ENCODE results near the gene EVPL. TPM values are rescaled to one million over a fixed set of nuclear protein-coding genes. Genes with fewer than 3 reads are reported as not detected.
A peak's percentile ranks its signal among the peaks of the same experiment; 100 is the strongest.

EVPL gene
- total and polyA plus RNA-seq, 7 donors = 2.9 to 23.5 (median 6.4) TPM

GRCh38 chr17:76017481-76018339 lies 9.4 kb downstream of the EVPL start:
- H3K27me3 ChIP-seq = no peaks in the 10 kb centered on the region
- no peak for TF ChIP-seq CTCF (IDR thresholded peaks at IDR 0.05)
- no peak for TF ChIP-seq EP300 (IDR thresholded peaks at IDR 0.05)
- WGBS, 2 donors = 93% methylated on average over 21 of the region's 21 CpGs
- peaks cover 0 to 16% (median 9%) of the 10 kb centered on the region in 4 donors for H3K4me1 ChIP-seq
- no peak overlapping the region for H3K27ac ChIP-seq
- H3K36me3 ChIP-seq = no peaks in the 10 kb centered on the region
- no peak overlapping the region for H3K4me3 ChIP-seq
- intact Hi-C loops (cut with DNase I) = no loop called here
- no peak for DNase-seq
- H3K9me3 ChIP-seq = no peaks in the 10 kb centered on the region

- H3K4me3 ChIP-seq = no peak overlapping the region
- H3K9me3 ChIP-seq = no peaks in the 10 kb centered on the region
- TF ChIP-seq POLR2AphosphoS5 (IDR thresholded peaks at IDR 0.05) (no peak), POLR2A (IDR thresholded peaks at IDR 0.05) (no peak), CTCF (IDR thresholded peaks at IDR 0.05) (no peak), EP300 (IDR thresholded peaks at IDR 0.05) (no peak)
- no peaks in the 10 kb centered on the region for H3K36me3 ChIP-seq
- DNase-seq = no peak
- intact Hi-C loops (cut with DNase I) = loop anchor here (2.0 kb wide), 1 partner anchor 58 kb away; the partner anchor contains the start of gene SRP68
- H3K27me3 ChIP-seq = no peaks in the 10 kb centered on the region
- H3K4me1 ChIP-seq = peaks cover 0 to 16% (median 9%) of the 10 kb centered on the region in 4 donors
- no peak overlapping the region for H3K27ac ChIP-seq
- 88% methylated on average over 26 of the region's 26 CpGs for WGBS, 2 donors
Observed at GRCh38 chr17:76014925-76015261, 12.2 kb downstream of the EVPL start.

- WGBS, 2 donors = 21 to 31% methylated on average over 19 of the region's 19 CpGs
- intact Hi-C loops (cut with DNase I) = loop anchor here (2.0 kb wide), 1 partner anchor 58 kb away; the partner anchor contains the start of gene SRP68
- Histone ChIP-seq H3K4me3 (no peak overlapping the region), H3K9me3 (no peaks in the 10 kb centered on the region), H3K4me1 (peaks cover 0 to 16% (median 9%) of the 10 kb centered on the region in 4 donors), H3K36me3 (no peaks in the 10 kb centered on the region), H3K27ac (peak overlapping the region in 1 of 4 donors; percentile 6), H3K27me3 (no peaks in the 10 kb centered on the region)
- DNase-seq = peak; percentile 87
- no peak for TF ChIP-seq POLR2A (IDR thresholded peaks at IDR 0.05)
- TF ChIP-seq POLR2AphosphoS5 (IDR thresholded peaks at IDR 0.05) = no peak
- TF ChIP-seq EP300 (IDR thresholded peaks at IDR 0.05) = no peak
- TF ChIP-seq CTCF (IDR thresholded peaks at IDR 0.05) = peak; percentile 83 to 97 (median 91)
Observed at GRCh38 chr17:76014100-76014924, 12.8 kb downstream of the EVPL start.

GRCh38 chr17:76013377-76013932 lies 13.7 kb downstream of the EVPL start:
- no peaks in the 10 kb centered on the region for H3K9me3 ChIP-seq
- DNase-seq = no peak
- no peak overlapping the region for H3K4me3 ChIP-seq
- no peaks in the 10 kb centered on the region for H3K27me3 ChIP-seq
- H3K36me3 ChIP-seq = no peaks in the 10 kb centered on the region
- WGBS, 2 donors = 85 to 91% methylated on average over 15 of the region's 15 CpGs
- peak overlapping the region in 1 of 4 donors; percentile 6 for H3K27ac ChIP-seq
- H3K4me1 ChIP-seq = peaks cover 0 to 16% (median 9%) of the 10 kb centered on the region in 4 donors
- intact Hi-C loops (cut with DNase I) = no loop called here
- no peak for TF ChIP-seq EP300 (IDR thresholded peaks at IDR 0.05)
- no peak for TF ChIP-seq POLR2A (IDR thresholded peaks at IDR 0.05)
- TF ChIP-seq CTCF (IDR thresholded peaks at IDR 0.05) = no peak
- no peak for TF ChIP-seq POLR2AphosphoS5 (IDR thresholded peaks at IDR 0.05)

Data from sigmoid colon (tissue), 7 donors.